ENCODE results near the gene ACSL5.

ACSL5 gene

GRCh38 chr10:112424651-112425050 lies 50.7 kb downstream of the ACSL5 start:
- in situ Hi-C loops (cut with HindIII; ENCODE audit: low sequenced_read_pairs), result no loop called here
- no peak for DNase-seq (ENCODE audit: low read depth)
- no peak for TF ChIP-seq CTCF (IDR thresholded peaks at IDR 0.05; ENCODE audit: low read depth, low read length, missing control alignments)
- H3K4me3 ChIP-seq (ENCODE audit: low read depth, low read length), result no peak overlapping the region

GRCh38 chr10:112426111-112426510 lies 52.2 kb downstream of the ACSL5 start:
- no peak for TF ChIP-seq CTCF (IDR thresholded peaks at IDR 0.05; ENCODE audit: low read depth, low read length, missing control alignments)
- in situ Hi-C loops (cut with HindIII; ENCODE audit: low sequenced_read_pairs), result no loop called here
- no peak overlapping the region for H3K4me3 ChIP-seq (ENCODE audit: low read depth, low read length)
- no peak for DNase-seq (ENCODE audit: low read depth)

- in situ Hi-C loops (cut with HindIII; ENCODE audit: low sequenced_read_pairs), result no loop called here
- TF ChIP-seq CTCF (IDR thresholded peaks at IDR 0.05; ENCODE audit: low read depth, low read length, missing control alignments), result no peak
- H3K4me3 ChIP-seq (ENCODE audit: low read depth, low read length), result no peak overlapping the region
- DNase-seq (ENCODE audit: low read depth), result no peak
Observed at GRCh38 chr10:112429147-112429546, 55.2 kb downstream of the ACSL5 start.

- DNase-seq (ENCODE audit: low read depth), result no peak
- no peak overlapping the region for H3K4me3 ChIP-seq (ENCODE audit: low read depth, low read length)
- no peak for TF ChIP-seq CTCF (IDR thresholded peaks at IDR 0.05; ENCODE audit: low read depth, low read length, missing control alignments)
- in situ Hi-C loops (cut with HindIII; ENCODE audit: low sequenced_read_pairs), result no loop called here
Observed at GRCh38 chr10:112429654-112430230, 55.8 kb downstream of the ACSL5 start.

- no peak for DNase-seq (ENCODE audit: low read depth)
- in situ Hi-C loops (cut with HindIII; ENCODE audit: low sequenced_read_pairs), result no loop called here
- TF ChIP-seq CTCF (IDR thresholded peaks at IDR 0.05; ENCODE audit: low read depth, low read length, missing control alignments), result no peak
- no peak overlapping the region for H3K4me3 ChIP-seq (ENCODE audit: low read depth, low read length)
Observed at GRCh38 chr10:112433136-112433535, 59.2 kb downstream of the ACSL5 start.

GRCh38 chr10:112434988-112435619 lies 61.2 kb downstream of the ACSL5 start:
- in situ Hi-C loops (cut with HindIII; ENCODE audit: low sequenced_read_pairs), result no loop called here
- no peak overlapping the region for H3K4me3 ChIP-seq (ENCODE audit: low read depth, low read length)
- no peak for TF ChIP-seq CTCF (IDR thresholded peaks at IDR 0.05; ENCODE audit: low read depth, low read length, missing control alignments)
- peak; percentile 24 for DNase-seq (ENCODE audit: low read depth)

Data from astrocyte of the cerebellum (primary cell).